OCI-LY1 (cell line): ENCODE measurements around the gene STAT3.
"Not testable (repeated sequence)": the region's sequence is repeated elsewhere in the genome, so short reads cannot be mapped to it uniquely, and the experiment has no call there.

Experiments used
- EZH2 ChIP-seq: fragments of 200-600 bp; sonication (generic), shearing (Covaris generic); IDR thresholded peaks from 2 replicates; pipeline ENCODE4 v1.8.0; 2017; ENCODE audit warnings: borderline replicate concordance, mixed run types, mild to moderate bottlenecking, antibody characterized with exemption, low read length, moderate library complexity, mixed read lengths
- TF ChIP-seq, protein P1 (sequence below): fragments of 200-600 bp; sonication (generic), shearing (Covaris generic); IDR thresholded peaks from 2 replicates; pipeline ENCODE4 v1.5.1; 2017; ENCODE audit warnings: mild to moderate bottlenecking, antibody characterized with exemption, low read length, moderate library complexity, mixed read lengths

DNA sequence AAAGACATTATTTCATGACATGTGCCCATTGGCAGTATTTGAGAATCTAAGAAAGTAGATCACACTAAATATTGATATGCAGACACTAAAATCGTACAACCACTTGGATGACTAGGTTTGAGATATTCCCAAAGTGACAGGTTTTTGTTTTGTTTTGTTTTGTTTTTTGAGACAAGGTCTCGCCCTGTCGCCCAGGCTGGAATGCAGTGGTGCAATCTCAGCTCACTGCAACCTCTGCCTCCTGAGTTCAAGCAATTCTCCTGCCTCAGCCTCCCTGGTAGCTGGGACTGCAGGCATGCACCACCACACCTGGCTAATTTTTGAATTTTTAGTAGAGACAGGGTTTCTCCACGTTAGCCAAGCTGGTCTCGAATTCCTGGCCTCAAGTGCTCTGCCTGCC, 19.9 kb downstream of the STAT3 start:
- TF ChIP-seq, protein P1, sequence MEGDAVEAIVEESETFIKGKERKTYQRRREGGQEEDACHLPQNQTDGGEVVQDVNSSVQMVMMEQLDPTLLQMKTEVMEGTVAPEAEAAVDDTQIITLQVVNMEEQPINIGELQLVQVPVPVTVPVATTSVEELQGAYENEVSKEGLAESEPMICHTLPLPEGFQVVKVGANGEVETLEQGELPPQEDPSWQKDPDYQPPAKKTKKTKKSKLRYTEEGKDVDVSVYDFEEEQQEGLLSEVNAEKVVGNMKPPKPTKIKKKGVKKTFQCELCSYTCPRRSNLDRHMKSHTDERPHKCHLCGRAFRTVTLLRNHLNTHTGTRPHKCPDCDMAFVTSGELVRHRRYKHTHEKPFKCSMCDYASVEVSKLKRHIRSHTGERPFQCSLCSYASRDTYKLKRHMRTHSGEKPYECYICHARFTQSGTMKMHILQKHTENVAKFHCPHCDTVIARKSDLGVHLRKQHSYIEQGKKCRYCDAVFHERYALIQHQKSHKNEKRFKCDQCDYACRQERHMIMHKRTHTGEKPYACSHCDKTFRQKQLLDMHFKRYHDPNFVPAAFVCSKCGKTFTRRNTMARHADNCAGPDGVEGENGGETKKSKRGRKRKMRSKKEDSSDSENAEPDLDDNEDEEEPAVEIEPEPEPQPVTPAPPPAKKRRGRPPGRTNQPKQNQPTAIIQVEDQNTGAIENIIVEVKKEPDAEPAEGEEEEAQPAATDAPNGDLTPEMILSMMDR: not testable (repeated sequence)
- not testable (repeated sequence) for TF ChIP-seq EZH2
